Measurements from ENCODE around the gene ITCH. TPM values are rescaled to one million over a fixed set of nuclear protein-coding genes. Genes with fewer than 3 reads are reported as not detected.
"Not testable (repeated sequence)": the region's sequence is repeated elsewhere in the genome, so short reads cannot be mapped to it uniquely, and the experiment has no call there.

ITCH gene
- 105 and 113 TPM in 2 replicates for total RNA-seq

GRCh38 chr20:34363062-34363464 lies at the start of gene ITCH:
Gene ITCH (plus strand): TSS chr20:34363273. CDS start chr20:34393812, 30,539 bp downstream.
- peak; percentile 88 for DNase-seq (ENCODE audit: low read depth)

GRCh38 chr20:34315236-34315635 lies 47.8 kb upstream of the ITCH start:
- no peak for DNase-seq (ENCODE audit: low read depth)

GRCh38 chr20:34316196-34316814 lies 46.8 kb upstream of the ITCH start:
- peak; percentile 83 for DNase-seq (ENCODE audit: low read depth)

- peak; percentile 46 for DNase-seq (ENCODE audit: low read depth)
These were observed 44.2 kb upstream of the ITCH start for GRCh38 chr20:34318609-34319443.

GRCh38 chr20:34320861-34321260 lies 42.2 kb upstream of the ITCH start:
- no peak for DNase-seq (ENCODE audit: low read depth)

GRCh38 chr20:34322267-34323105 lies 40.6 kb upstream of the ITCH start:
- DNase-seq (ENCODE audit: low read depth): no peak

- DNase-seq (ENCODE audit: low read depth): no peak
These were observed 38.5 kb upstream of the ITCH start for GRCh38 chr20:34324541-34324940.

- DNase-seq (ENCODE audit: low read depth): not testable (repeated sequence)
These were observed 34.9 kb upstream of the ITCH start for GRCh38 chr20:34328207-34328606.

- DNase-seq (ENCODE audit: low read depth): no peak
These were observed 34.0 kb upstream of the ITCH start for GRCh38 chr20:34328928-34329677.

- DNase-seq (ENCODE audit: low read depth): not testable (repeated sequence)
These were observed 32.1 kb upstream of the ITCH start for GRCh38 chr20:34330861-34331544.

GRCh38 chr20:34331838-34332237 lies 31.2 kb upstream of the ITCH start:
- DNase-seq (ENCODE audit: low read depth): no peak

GRCh38 chr20:34332262-34332920 lies 30.7 kb upstream of the ITCH start:
- no peak for DNase-seq (ENCODE audit: low read depth)

- no peak for DNase-seq (ENCODE audit: low read depth)
These were observed 29.3 kb upstream of the ITCH start for GRCh38 chr20:34333786-34334185.

- DNase-seq (ENCODE audit: low read depth): no peak
These were observed 28.2 kb upstream of the ITCH start for GRCh38 chr20:34334654-34335407.

GRCh38 chr20:34337544-34337943 lies 25.5 kb upstream of the ITCH start:
- no peak for DNase-seq (ENCODE audit: low read depth)

- DNase-seq (ENCODE audit: low read depth): no peak
These were observed 24.9 kb upstream of the ITCH start for GRCh38 chr20:34337982-34338726.

GRCh38 chr20:34340726-34341125 lies 22.3 kb upstream of the ITCH start:
- not testable (repeated sequence) for DNase-seq (ENCODE audit: low read depth)

- DNase-seq (ENCODE audit: low read depth): not testable (repeated sequence)
These were observed 21.9 kb upstream of the ITCH start for GRCh38 chr20:34341199-34341598.

All from renal cortical epithelial cell (primary cell).